Naive B cell (primary cell): ENCODE measurements around the gene DYDC1. TPM values are rescaled to one million over a fixed set of nuclear protein-coding genes. Genes with fewer than 3 reads are reported as not detected.

Source experiments
- ATAC-seq, 2 donors: fragments of 150-1000 bp; cut with Tn5 transposase; 2 replicates each; pipeline ENCODE4 v1.10.0; 2021; ENCODE audit warnings: low read depth in 2 of 2, mild to moderate bottlenecking in 2 of 2, moderate library complexity in 2 of 2
- DNase-seq: peaks from one replicate; pipeline ENCODE4 v3.0.0; 2022
- H3K27ac Mint-ChIP-seq, 6 donors: one replicate each; pipeline ENCODE4 v1.8.0; 2020 to 2022; ENCODE audit warnings: mild to moderate bottlenecking in 6 of 6, mixed read lengths in 6 of 6, moderate library complexity in 5 of 6, inconsistent platforms in 2 of 6
- H3K27me3 Mint-ChIP-seq, 3 donors: one replicate each; pipeline ENCODE4 v1.8.0; 2021 to 2022; ENCODE audit warnings: mixed read lengths in 3 of 3, mild to moderate bottlenecking in 1 of 3
- H3K36me3 Mint-ChIP-seq, 2 donors: one replicate each; pipeline ENCODE4 v1.8.0; 2020 to 2022; ENCODE audit warnings: mixed read lengths in 2 of 2, inconsistent platforms in 1 of 2, mild to moderate bottlenecking in 1 of 2
- H3K4me1 Mint-ChIP-seq, 3 donors: one replicate each; pipeline ENCODE4 v1.8.0; 2020 to 2022; ENCODE audit warnings: mixed read lengths in 3 of 3, inconsistent platforms in 1 of 3, mild to moderate bottlenecking in 1 of 3, moderate library complexity in 1 of 3
- H3K4me3 Mint-ChIP-seq, 8 donors: one replicate each; pipeline ENCODE4 v1.8.0; 2020 to 2022; ENCODE audit warnings: mild to moderate bottlenecking in 8 of 8, mixed read lengths in 8 of 8, moderate library complexity in 8 of 8, inconsistent platforms in 2 of 8
- H3K9me3 Mint-ChIP-seq, 7 donors: one replicate each; pipeline ENCODE4 v1.8.0; 2020 to 2022; ENCODE audit warnings: mixed read lengths in 7 of 7, mild to moderate bottlenecking in 5 of 7, inconsistent platforms in 2 of 7, moderate library complexity in 1 of 7
- polyA plus RNA-seq, 6 donors: library from polyadenylated mRNA; unstranded; fragments of 300-500 nt; fragmentation: Illumina TruSeq; gene quantifications; one replicate each; pipeline ENCODE4 v1.2.3, GENCODE V29; 2021; ENCODE audit warnings: low read depth in 6 of 6

DYDC1 gene
- not detected for polyA plus RNA-seq

DNA sequence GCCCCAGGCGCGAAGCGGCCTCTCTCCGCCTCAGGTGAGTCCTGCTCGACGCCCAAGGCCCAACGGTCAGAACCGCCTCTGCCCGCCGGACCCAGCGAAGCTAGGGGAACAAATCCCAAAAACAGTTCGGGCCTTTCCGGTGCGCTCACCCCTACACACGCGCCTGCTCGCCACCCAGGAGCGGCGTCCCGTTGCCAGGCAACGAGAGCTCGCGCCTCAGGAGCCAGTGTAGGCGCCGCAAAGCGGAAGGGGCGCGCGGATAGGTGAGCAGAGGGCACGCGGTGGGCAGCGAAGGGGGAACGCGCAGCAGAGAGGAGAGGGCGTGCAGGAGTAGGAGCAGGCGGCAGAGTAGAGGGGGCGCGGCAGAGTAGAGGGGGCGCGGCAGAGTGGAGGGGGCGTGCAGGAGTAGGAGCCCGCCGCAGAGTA lies at the start of gene DYDC1, which contains the start of gene DYDC2:
Gene DYDC1, minus strand, starts transcription at position 193 of the 426 bp plus-strand sequence. CDS start 4,154 bp downstream, outside the sequence.
Gene DYDC2, plus strand, starts transcription at position 219 of the 426 bp plus-strand sequence. CDS start 5,663 bp downstream, outside the sequence.
- Mint-ChIP-seq H3K4me3 (peak within 1 kb of the TSS; percentile 65 to 88 (median 82)), H3K4me1 (peaks cover 9 to 15% (median 12%) of the 10 kb centered on the region in 3 donors), H3K36me3 (peaks cover 0 to 5% of the 10 kb centered on the region in 2 donors), H3K27ac (peak within 1 kb of the TSS in 1 of 6 donors; percentile 79), H3K9me3 (peaks cover 0 to 6% (median 0%) of the 10 kb centered on the region in 7 donors), H3K27me3 (peaks cover 22 to 38% (median 37%) of the 10 kb centered on the region in 3 donors)
- ATAC-seq (peak; percentile 87), DNase-seq (peak; percentile 26)

GRCh38 chr10:80406204-80406603 lies 49.6 kb upstream of the DYDC1 start:
- peak overlapping the region in 1 of 8 donors; percentile 15 for H3K4me3 Mint-ChIP-seq

GRCh38 chr10:80405626-80406025 lies 49.1 kb upstream of the DYDC1 start:
- no peak for ATAC-seq
- no peak overlapping the region for H3K27ac Mint-ChIP-seq
- H3K4me3 Mint-ChIP-seq, result peak overlapping the region in 1 of 8 donors; percentile 15

More at GRCh38 chr10:80406204-80406603, 49.6 kb upstream of the DYDC1 start:
- Mint-ChIP-seq H3K27me3 (no peaks in the 10 kb centered on the region), H3K36me3 (no peaks in the 10 kb centered on the region), H3K9me3 (no peaks in the 10 kb centered on the region), H3K4me1 (peaks cover 9 to 17% (median 13%) of the 10 kb centered on the region in 3 donors), H3K27ac (peak overlapping the region in 1 of 6 donors; percentile 74)
- ATAC-seq, result no peak
- DNase-seq, result no peak

GRCh38 chr10:80405035-80405434 lies 48.5 kb upstream of the DYDC1 start:
- H3K4me3 Mint-ChIP-seq, result peak overlapping the region in 1 of 8 donors; percentile 28
- DNase-seq (no peak), ATAC-seq (no peak)
- H3K9me3 Mint-ChIP-seq, result no peaks in the 10 kb centered on the region
- H3K27ac Mint-ChIP-seq, result peak overlapping the region in 1 of 6 donors; percentile 64
- no peaks in the 10 kb centered on the region for H3K27me3 Mint-ChIP-seq
- H3K4me1 Mint-ChIP-seq, result peaks cover 9 to 17% (median 13%) of the 10 kb centered on the region in 3 donors
- H3K36me3 Mint-ChIP-seq, result no peaks in the 10 kb centered on the region

More at GRCh38 chr10:80405626-80406025, 49.1 kb upstream of the DYDC1 start:
- DNase-seq, result no peak
- Mint-ChIP-seq H3K4me1 (peaks cover 9 to 17% (median 13%) of the 10 kb centered on the region in 3 donors), H3K9me3 (no peaks in the 10 kb centered on the region), H3K36me3 (no peaks in the 10 kb centered on the region), H3K27me3 (no peaks in the 10 kb centered on the region)

DNA sequence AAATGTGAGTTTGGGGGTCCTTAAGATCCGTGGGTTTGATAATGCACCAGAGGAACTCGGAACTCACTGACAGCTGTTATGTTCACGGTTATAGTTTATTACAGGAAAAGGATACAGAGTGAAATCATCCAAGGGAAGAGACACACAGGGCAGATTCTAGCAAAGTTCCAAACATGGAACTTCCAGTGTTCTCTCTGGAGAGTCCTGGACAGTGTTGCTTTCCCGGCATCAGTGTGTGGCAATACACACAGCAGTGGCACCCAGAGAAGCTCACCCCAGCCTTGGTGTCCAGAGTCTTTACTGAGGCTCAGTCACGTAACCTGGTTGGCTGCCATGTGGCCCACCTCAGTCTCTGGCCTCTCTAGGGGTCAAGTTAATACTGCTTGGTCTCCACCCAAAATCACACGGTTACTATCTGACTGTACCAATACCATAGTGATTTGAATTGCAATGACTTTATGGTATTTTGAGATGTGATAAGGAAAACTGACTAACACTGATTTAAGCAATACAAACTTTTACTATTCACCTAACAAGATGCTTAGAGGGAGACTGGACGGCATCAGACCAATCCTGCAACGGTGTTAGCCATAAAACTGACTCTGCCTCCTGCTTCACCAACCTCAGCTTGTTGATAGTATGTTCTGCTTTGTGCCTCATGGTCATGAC lies 43.7 kb upstream of the DYDC1 start:
- DNase-seq (no peak), ATAC-seq (no peak)
- Mint-ChIP-seq H3K9me3 (no peaks in the 10 kb centered on the region), H3K36me3 (no peaks in the 10 kb centered on the region), H3K27me3 (peaks cover 0 to 10% (median 8%) of the 10 kb centered on the region in 3 donors), H3K4me3 (no peak overlapping the region), H3K27ac (no peak overlapping the region), H3K4me1 (no peaks in the 10 kb centered on the region)

DNA sequence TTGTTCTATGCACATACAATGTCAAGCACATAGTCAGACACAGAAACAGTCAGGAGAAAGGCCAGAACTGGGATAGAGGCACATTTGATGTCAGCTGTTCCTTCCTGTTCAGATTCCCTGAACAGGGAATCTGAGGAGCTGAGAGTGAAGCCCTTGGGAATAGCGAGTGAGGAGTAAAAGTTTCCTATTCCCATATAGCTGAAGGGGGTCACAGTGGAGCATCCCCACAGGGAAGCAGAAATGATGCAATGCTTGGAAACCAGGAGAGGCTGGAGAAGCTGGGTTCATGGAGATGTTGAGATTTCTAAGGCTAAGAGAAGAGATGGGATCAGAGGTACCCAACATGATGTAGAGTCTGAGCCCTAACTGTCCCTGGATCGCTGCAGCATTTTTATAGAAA lies 40.5 kb upstream of the DYDC1 start:
- peak overlapping the region in 1 of 6 donors; percentile 12 for H3K27ac Mint-ChIP-seq
- H3K4me3 Mint-ChIP-seq, result no peak overlapping the region
- H3K9me3 Mint-ChIP-seq, result no peaks in the 10 kb centered on the region
- H3K36me3 Mint-ChIP-seq, result no peaks in the 10 kb centered on the region
- ATAC-seq (no peak), DNase-seq (no peak)
- no peaks in the 10 kb centered on the region for H3K4me1 Mint-ChIP-seq
- peaks cover 5 to 17% (median 16%) of the 10 kb centered on the region in 3 donors for H3K27me3 Mint-ChIP-seq

GRCh38 chr10:80394358-80394916 lies 37.9 kb upstream of the DYDC1 start:
- ATAC-seq, result no peak
- H3K27ac Mint-ChIP-seq, result no peak overlapping the region
- no peak for DNase-seq

GRCh38 chr10:80392250-80392649 lies 35.7 kb upstream of the DYDC1 start:
- no peaks in the 10 kb centered on the region for H3K9me3 Mint-ChIP-seq
- H3K36me3 Mint-ChIP-seq, result no peaks in the 10 kb centered on the region
- H3K4me1 Mint-ChIP-seq, result no peaks in the 10 kb centered on the region
- DNase-seq (no peak), ATAC-seq (no peak)
- no peak overlapping the region for H3K4me3 Mint-ChIP-seq
- H3K27me3 Mint-ChIP-seq, result peaks cover 5 to 23% (median 15%) of the 10 kb centered on the region in 3 donors
- H3K27ac Mint-ChIP-seq, result no peak overlapping the region

More at GRCh38 chr10:80394358-80394916, 37.9 kb upstream of the DYDC1 start:
- Mint-ChIP-seq H3K9me3 (no peaks in the 10 kb centered on the region), H3K4me3 (no peak overlapping the region), H3K4me1 (no peaks in the 10 kb centered on the region), H3K27me3 (peaks cover 5 to 23% (median 16%) of the 10 kb centered on the region in 3 donors), H3K36me3 (no peaks in the 10 kb centered on the region)

DNA sequence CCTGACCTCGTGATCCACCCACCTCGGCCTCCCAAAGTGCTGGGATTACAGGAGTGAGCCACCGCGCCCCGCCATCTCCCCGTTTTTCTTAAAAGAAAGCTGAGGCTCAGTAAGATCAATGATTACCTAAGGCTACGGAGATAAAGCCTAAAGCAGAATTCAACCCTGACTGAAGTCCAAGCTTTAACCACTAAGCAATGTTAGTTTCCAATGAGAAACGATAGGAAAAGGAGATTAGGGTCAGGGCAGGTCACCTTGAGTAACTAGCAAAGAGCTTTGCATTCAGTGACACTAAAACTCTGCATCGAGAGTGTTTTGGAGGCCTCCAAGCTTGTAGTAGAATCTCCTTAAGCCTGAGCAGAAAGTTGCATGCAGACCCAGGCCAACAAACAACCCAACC lies 34.2 kb upstream of the DYDC1 start:
- Mint-ChIP-seq H3K9me3 (no peaks in the 10 kb centered on the region), H3K4me1 (no peaks in the 10 kb centered on the region), H3K27me3 (peaks cover 5 to 18% (median 8%) of the 10 kb centered on the region in 3 donors), H3K4me3 (no peak overlapping the region), H3K27ac (no peak overlapping the region), H3K36me3 (no peaks in the 10 kb centered on the region)
- DNase-seq (no peak), ATAC-seq (no peak)

DNA sequence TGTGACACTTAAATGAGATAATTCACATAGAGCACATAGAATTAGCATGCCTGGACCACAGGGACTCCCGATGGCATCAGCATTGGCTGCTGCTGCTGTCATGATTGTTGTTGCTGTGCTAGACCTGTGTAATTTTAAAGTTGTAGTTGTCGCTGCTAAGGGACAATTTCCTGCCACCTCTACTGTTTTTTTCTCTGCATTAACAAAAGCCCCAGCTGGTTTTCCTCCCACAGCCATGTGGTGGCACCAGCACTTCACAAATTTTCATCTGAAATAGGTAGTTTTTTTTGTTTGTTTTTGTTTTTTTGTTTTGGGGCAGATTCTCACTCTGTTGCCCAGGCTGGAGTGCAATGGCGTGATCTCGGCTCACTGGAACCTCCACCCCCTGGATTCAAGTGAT lies 26.4 kb upstream of the DYDC1 start:
- Mint-ChIP-seq H3K27me3 (peaks cover 0 to 5% (median 0%) of the 10 kb centered on the region in 3 donors), H3K27ac (peak overlapping the region in 3 of 6 donors; percentile 7 to 60 (median 39)), H3K4me1 (peaks cover 3 to 12% (median 11%) of the 10 kb centered on the region in 3 donors), H3K4me3 (peak overlapping the region in 1 of 8 donors; percentile 30), H3K36me3 (no peaks in the 10 kb centered on the region), H3K9me3 (peaks cover 0 to 1% (median 0%) of the 10 kb centered on the region in 7 donors)
- DNase-seq (peak; percentile 39), ATAC-seq (peak; percentile 58 to 70)

DNA sequence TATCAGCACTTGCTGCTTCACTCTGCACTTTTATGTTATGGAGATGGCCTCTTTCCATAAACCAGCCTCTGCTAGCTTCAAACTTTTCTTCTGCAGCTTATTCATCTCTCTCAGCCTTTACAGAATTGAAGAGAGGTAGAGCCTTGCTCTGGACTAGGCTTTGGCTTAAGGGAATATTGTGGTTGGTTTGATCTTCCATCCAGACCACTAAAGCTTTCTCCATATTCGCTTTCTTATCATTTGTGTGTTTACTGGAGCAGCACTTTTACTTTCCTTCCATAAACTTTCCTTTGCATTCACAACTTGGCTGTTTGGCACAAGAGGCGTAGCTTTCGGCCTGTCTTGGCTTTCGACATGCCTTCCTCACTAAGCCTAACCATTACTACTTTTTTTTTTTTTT lies 23.6 kb upstream of the DYDC1 start:
- Mint-ChIP-seq H3K36me3 (no peaks in the 10 kb centered on the region), H3K4me1 (peaks cover 3 to 14% (median 11%) of the 10 kb centered on the region in 3 donors), H3K27ac (peak overlapping the region in 1 of 6 donors; percentile 75), H3K27me3 (peaks cover 0 to 5% (median 0%) of the 10 kb centered on the region in 3 donors), H3K4me3 (no peak overlapping the region), H3K9me3 (peaks cover 0 to 1% (median 0%) of the 10 kb centered on the region in 7 donors)
- DNase-seq, result no peak
- ATAC-seq, result no peak

DNA sequence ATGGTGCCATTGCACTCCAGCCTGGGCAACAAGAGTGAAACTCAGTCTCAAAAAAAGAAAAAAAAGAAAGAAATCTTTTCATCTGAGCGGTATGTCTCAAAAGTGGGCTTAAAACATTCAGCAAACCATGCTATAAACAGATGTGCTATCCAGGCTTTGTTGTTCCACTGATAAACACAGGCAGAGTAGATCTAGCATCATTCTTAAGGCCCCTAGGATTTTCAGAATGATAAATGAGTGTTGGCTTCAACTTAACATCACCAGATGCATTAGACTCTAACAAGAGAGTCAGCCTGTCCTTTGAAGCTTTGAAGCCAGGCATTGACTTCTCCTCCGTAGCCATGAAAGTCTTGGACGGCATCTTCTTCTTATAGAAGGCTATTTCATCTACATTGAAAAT lies 23.1 kb upstream of the DYDC1 start:
- H3K36me3 Mint-ChIP-seq, result no peaks in the 10 kb centered on the region
- no peak for DNase-seq
- H3K4me3 Mint-ChIP-seq, result no peak overlapping the region
- peaks cover 0 to 5% (median 0%) of the 10 kb centered on the region in 3 donors for H3K27me3 Mint-ChIP-seq
- H3K27ac Mint-ChIP-seq, result no peak overlapping the region
- peaks cover 0 to 1% (median 0%) of the 10 kb centered on the region in 7 donors for H3K9me3 Mint-ChIP-seq
- ATAC-seq, result no peak
- H3K4me1 Mint-ChIP-seq, result peaks cover 3 to 14% (median 11%) of the 10 kb centered on the region in 3 donors

GRCh38 chr10:80373502-80373901 lies 16.9 kb upstream of the DYDC1 start:
- H3K9me3 Mint-ChIP-seq, result peaks cover 0 to 15% (median 5%) of the 10 kb centered on the region in 7 donors
- no peak for DNase-seq
- H3K36me3 Mint-ChIP-seq, result peaks cover 6 to 8% of the 10 kb centered on the region in 2 donors
- H3K4me3 Mint-ChIP-seq, result no peak overlapping the region
- no peak overlapping the region for H3K27ac Mint-ChIP-seq
- ATAC-seq, result no peak
- H3K27me3 Mint-ChIP-seq, result no peaks in the 10 kb centered on the region
- H3K4me1 Mint-ChIP-seq, result peaks cover 0 to 6% (median 4%) of the 10 kb centered on the region in 3 donors
